HepG2 (cell line): ENCODE data around the gene NKX2-2. TPM values are rescaled to one million over a fixed set of nuclear protein-coding genes. Genes with fewer than 3 reads are reported as not detected.
A peak's percentile ranks its signal among the peaks of the same experiment; 100 is the strongest.

Source experiments
- ATAC-seq: fragments of 200-7000 bp; cut with Tn5 transposase; 3 replicates; pipeline ENCODE4 v1.9.1; 2020; ENCODE audit warnings: mild to moderate bottlenecking, moderate library complexity
- BruUV-seq: library from RNA; stranded (reverse); fragments of 400-500 nt; replicated peaks from 2 replicates; lab custom pipeline; 2021; lab: Mats Ljungman, UMichigan
- CTCF ChIA-PET: fragments of 300-600 bp; formaldehyde crosslinking; extraction: SDS; loops from one replicate; lab custom pipeline; 2021; ENCODE audit warnings: low total read pairs, inconsistent platforms, low intra/inter-chr PET ratio; lab: Yijun Ruan, JAX
- POLR2A ChIA-PET: fragments of 350-600 bp; sonication (Branson Sonifier 250); formaldehyde crosslinking; loops from one replicate; lab custom pipeline; 2020; ENCODE audit warnings: antibody characterized with exemption, inconsistent platforms; lab: Yijun Ruan, JAX
- DNase-seq: peaks from one replicate; pipeline ENCODE4 v3.0.0-alpha.2; 2015; ENCODE audit warnings: low spot score
- FAIRE-seq: peaks from 3 replicates; lab custom pipeline; 2011; peaks lifted over from hg19 to GRCh38; lab: Jason Lieb, UNC
- H2AFZ ChIP-seq: one replicate; pipeline ENCODE4 v1.6.1; 2011; ENCODE audit warnings: low read length, inconsistent platforms
- H3K27ac ChIP-seq: fragments of 300-600 bp; 3 replicates; pipeline ENCODE4 v1.8.0; 2011; ENCODE audit warnings: mixed run types, mild to moderate bottlenecking, mixed read lengths, low read length, inconsistent platforms; ENCODE audit not compliant: insufficient read depth; ENCODE audit errors: extremely low read length
- H3K27me3 ChIP-seq, 2 experiments: fragments of 200-600 bp in 1 of 2; 2 replicates in 1 of 2; 3 replicates in 1 of 2; pipeline versions ENCODE4 v1.6.0 to v1.8.0; 2011; ENCODE audit warnings: low read length in 2 of 2, mild to moderate bottlenecking in 2 of 2, moderate library complexity in 2 of 2, inconsistent platforms in 1 of 2; ENCODE audit not compliant: insufficient read depth in 2 of 2, control insufficient read depth in 1 of 2
- H3K36me3 ChIP-seq, 2 experiments: fragments of 200-600 bp in 1 of 2; replicated peaks in 1 of 2; 2 replicates in 1 of 2; 3 replicates in 1 of 2; pipeline versions ENCODE4 v1.5.1 to v1.8.0; 2011; ENCODE audit warnings: low read length in 2 of 2, inconsistent platforms in 1 of 2; ENCODE audit not compliant: insufficient read depth in 2 of 2, control insufficient read depth in 1 of 2
- H3K4me1 ChIP-seq: 2 replicates; pipeline ENCODE4 v1.5.1; 2012; ENCODE audit warnings: low read length, inconsistent platforms; ENCODE audit not compliant: insufficient read depth
- H3K4me2 ChIP-seq: 2 replicates; pipeline ENCODE4 v1.6.0; 2011; ENCODE audit warnings: low read depth, low read length, inconsistent platforms
- H3K4me3 ChIP-seq, 3 experiments: fragments of 200-600 bp in 1 of 3; sonication (generic), shearing (Covaris generic) in 1 of 3; replicated peaks in 1 of 3; 2 replicates each; pipeline ENCODE4 v1.5.1; 2011 to 2016; ENCODE audit warnings: low read length in 3 of 3, inconsistent platforms in 2 of 3, low read depth in 2 of 3, mild to moderate bottlenecking in 2 of 3, control low read depth in 1 of 3, mixed read lengths in 1 of 3; ENCODE audit not compliant: insufficient read depth in 1 of 3
- H3K79me2 ChIP-seq: one replicate; pipeline ENCODE4 v1.6.1; 2011; ENCODE audit warnings: low read length, inconsistent platforms; ENCODE audit not compliant: insufficient read depth
- H3K9ac ChIP-seq: 2 replicates; pipeline ENCODE4 v1.6.0; 2011; ENCODE audit warnings: mild to moderate bottlenecking, low read depth, low read length, inconsistent platforms; ENCODE audit not compliant: insufficient read depth
- H3K9me3 ChIP-seq: 2 replicates; pipeline ENCODE4 v1.5.1; 2012; ENCODE audit warnings: mild to moderate bottlenecking, low read length
- H4K20me1 ChIP-seq: 2 replicates; pipeline ENCODE4 v1.6.0; 2011; ENCODE audit warnings: inconsistent platforms, mild to moderate bottlenecking, low read length, moderate library complexity; ENCODE audit not compliant: insufficient read depth
- ARHGAP35 ChIP-seq: sonication (generic); formaldehyde crosslinking; IDR thresholded peaks from 2 replicates; pipeline ENCODE4 v1.9.0; 2022; ENCODE audit warnings: mild to moderate bottlenecking, inconsistent platforms, moderate library complexity, missing genetic modification reagents, borderline replicate concordance
- EHMT2 ChIP-seq: fragments of 200-600 bp; sonication (generic); IDR thresholded peaks from 2 replicates; pipeline ENCODE4 v1.7.0; 2017; ENCODE audit warnings: antibody characterized with exemption, low read depth, low read length, borderline replicate concordance
- EZH2 ChIP-seq: conservative IDR thresholded peaks from 2 replicates; pipeline ENCODE4 v1.6.1; 2012; ENCODE audit warnings: mild to moderate bottlenecking, low read depth, low read length, moderate library complexity
- FOXA1 ChIP-seq, 2 experiments: fragments of 450-650 bp in 1 of 2; sonication (generic) in 1 of 2; formaldehyde crosslinking in 1 of 2; IDR thresholded peaks; 2 replicates each; pipeline versions ENCODE4 v1.4.0 to v1.6.1; 2016 to 2020; ENCODE audit warnings: missing genetic modification reagents in 1 of 2
- FOXP4 ChIP-seq: sonication (generic); formaldehyde crosslinking; IDR thresholded peaks from 2 replicates; pipeline ENCODE4 v1.4.0; 2020; ENCODE audit warnings: missing genetic modification reagents
- KDM5B ChIP-seq: sonication (generic); formaldehyde crosslinking; IDR thresholded peaks from 2 replicates; pipeline ENCODE4 v1.4.0; 2020; ENCODE audit warnings: missing genetic modification reagents, mild to moderate bottlenecking, borderline replicate concordance
- MXD1 ChIP-seq: sonication (generic); formaldehyde crosslinking; IDR thresholded peaks from 2 replicates; pipeline ENCODE4 v1.4.0; 2020; ENCODE audit warnings: mild to moderate bottlenecking, missing genetic modification reagents
- U2AF2 ChIP-seq: fragments of 200-400 bp; formaldehyde crosslinking; IDR thresholded peaks from 2 replicates; pipeline ENCODE4 v1.6.1; 2017; ENCODE audit warnings: low read depth, mild to moderate bottlenecking, low read length
- ZNF331 ChIP-seq: sonication (generic); formaldehyde crosslinking; IDR thresholded peaks from 2 replicates; pipeline ENCODE4 v1.4.0; 2020; ENCODE audit warnings: missing genetic modification reagents
- ZNF776 ChIP-seq: sonication (generic); formaldehyde crosslinking; IDR thresholded peaks from 2 replicates; pipeline ENCODE4 v1.4.0; 2020; ENCODE audit warnings: mild to moderate bottlenecking, missing genetic modification reagents
- ZNF800 ChIP-seq: sonication (generic); formaldehyde crosslinking; IDR thresholded peaks from 2 replicates; pipeline ENCODE4 v1.4.0; 2020; ENCODE audit warnings: missing genetic modification reagents
- WGBS: methylation state at CpG from one replicate; pipeline ENCODE4 v1.1.6; 2017; ENCODE audit warnings: low lambda C conversion rate; 5-methylcytosine and 5-hydroxymethylcytosine counted together
- in situ Hi-C: cut with HindIII; loops from 2 replicates; pipeline ENCODE4 v1.10.0; 2017; ENCODE audit warnings: low pct_unique_long_range_greater_than_20kb; ENCODE audit not compliant: extremely low pct_ligation_motif_present
- intact Hi-C: fragments of 100-400 bp; cut with micrococcal nuclease; formaldehyde crosslinking; loops from one replicate; pipeline ENCODE4 v1.10.0; 2022; ENCODE audit not compliant: unreplicated experiment
- polyA plus RNA-seq, 8 experiments: library from polyadenylated mRNA; depleted of rRNA in 3 of 8; stranded (reverse) in 7 of 8; unstranded in 1 of 8; fragments of >200 nt; fragmentation: Illumina TruSeq in 4 of 8; extraction: Trizol in 4 of 8; gene quantifications; 2 replicates each; pipeline versions ENCODE4 v1.2.1 to v1.2.3, GENCODE V29; 2011 to 2016; ENCODE audit warnings: low read depth in 4 of 8, missing spikeins in 1 of 8, mixed read lengths in 1 of 8; ENCODE audit not compliant: insufficient read depth in 1 of 8
- total RNA-seq, 5 experiments: library from RNA; depleted of rRNA; stranded (reverse); fragments of >200 nt; fragmentation: Illumina TruSeq; extraction: Trizol; gene quantifications; 2 replicates each; pipeline ENCODE4 v1.2.3, GENCODE V29; 2016; ENCODE audit warnings: low read depth in 1 of 5

NKX2-2 gene
- total and polyA plus RNA-seq, 2 of the 13 experiments (the other 11 are each of a cell fraction or from before 2014, with no cell fraction given) = not detected

GRCh38 chr20:21519136-21519584, 5.3 kb upstream of the NKX2-2 start:
- in situ Hi-C loops (no loop called here), intact Hi-C loops (no loop called here)
- no peak for TF ChIP-seq U2AF2
- TF ChIP-seq EZH2 = 0 out of 2 replicates have a peak, but pooled peaks have one; percentile 58
- Histone ChIP-seq H3K36me3 (no peaks in the 10 kb centered on the region), H3K9me3 (no peaks in the 10 kb centered on the region), H2AFZ (no peak overlapping the region), H3K4me1 (0 out of 2 replicates have a peak, but pooled peaks cover 4% of the 10 kb centered on the region), H3K27me3 (peaks cover 38 to 93% of the 10 kb centered on the region in 2 experiments), H3K4me3 (no peak overlapping the region), H3K27ac (no peak overlapping the region), H4K20me1 (no peaks in the 10 kb centered on the region; the same call in 1 of the 2 replicates), H3K4me2 (no peak overlapping the region), H3K79me2 (no peaks in the 10 kb centered on the region), H3K9ac (no peak overlapping the region)
- no TSS peak for BruUV-seq
- ATAC-seq (no peak), DNase-seq (no peak), FAIRE-seq (no peak)
- POLR2A ChIA-PET = interaction anchor here (0.9 kb wide), 1 partner anchor 839 kb away, joined by 3 read pairs; no protein-coding TSS in a partner anchor
- WGBS = 6% methylated on average over 14 of the region's 14 CpGs
- CTCF ChIA-PET = no interaction called here

GRCh38 chr20:21518292-21518991, 4.6 kb upstream of the NKX2-2 start:
- Histone ChIP-seq H3K4me3 (no peak overlapping the region), H3K27ac (no peak overlapping the region), H3K9me3 (no peaks in the 10 kb centered on the region), H3K4me2 (no peak overlapping the region), H3K4me1 (0 out of 2 replicates have a peak, but pooled peaks cover 4% of the 10 kb centered on the region), H4K20me1 (no peaks in the 10 kb centered on the region; the same call in 1 of the 2 replicates), H3K79me2 (no peaks in the 10 kb centered on the region), H2AFZ (no peak overlapping the region), H3K36me3 (no peaks in the 10 kb centered on the region), H3K9ac (no peak overlapping the region), H3K27me3 (peaks cover 40 to 92% of the 10 kb centered on the region in 2 experiments)
- POLR2A ChIA-PET = no interaction called here
- no TSS peak for BruUV-seq
- no peak for FAIRE-seq
- DNase-seq = no peak
- intact Hi-C loops = no loop called here
- WGBS = 12% methylated on average over 37 of the region's 37 CpGs
- TF ChIP-seq FOXA1 (IDR thresholded peaks at IDR 0.05) (no peak), FOXA1 (CRISPR knock-in tag; IDR thresholded peaks at IDR 0.05) (peak; percentile 36; the same call in 1 of the 2 replicates), EZH2 (peak; percentile 86), ARHGAP35 (no peak), ZNF800 (CRISPR knock-in tag) (peak; percentile 43; the same call in 1 of the 2 replicates), ZNF776 (CRISPR knock-in tag) (0 out of 2 replicates have a peak, but pooled peaks have one; percentile 35), FOXP4 (CRISPR knock-in tag) (peak; percentile 32; the same call in 1 of the 2 replicates), MXD1 (CRISPR knock-in tag) (0 out of 2 replicates have a peak, but pooled peaks have one; percentile 46), KDM5B (0 out of 2 replicates have a peak, but pooled peaks have one; percentile 29), EHMT2 (no peak), ZNF331 (CRISPR knock-in tag) (no peak)
- CTCF ChIA-PET = no interaction called here
- in situ Hi-C loops = no loop called here
- peak; percentile 15 for ATAC-seq
